ENCODE measurements around the gene HOXD13.

The HOXD13 gene

GRCh38 chr2:176133389-176133788 lies 40.9 kb downstream of the HOXD13 start:
- DNase-seq: no peak

- DNase-seq: no peak
Measured at GRCh38 chr2:176134035-176134434, 41.5 kb downstream of the HOXD13 start.

DNA sequence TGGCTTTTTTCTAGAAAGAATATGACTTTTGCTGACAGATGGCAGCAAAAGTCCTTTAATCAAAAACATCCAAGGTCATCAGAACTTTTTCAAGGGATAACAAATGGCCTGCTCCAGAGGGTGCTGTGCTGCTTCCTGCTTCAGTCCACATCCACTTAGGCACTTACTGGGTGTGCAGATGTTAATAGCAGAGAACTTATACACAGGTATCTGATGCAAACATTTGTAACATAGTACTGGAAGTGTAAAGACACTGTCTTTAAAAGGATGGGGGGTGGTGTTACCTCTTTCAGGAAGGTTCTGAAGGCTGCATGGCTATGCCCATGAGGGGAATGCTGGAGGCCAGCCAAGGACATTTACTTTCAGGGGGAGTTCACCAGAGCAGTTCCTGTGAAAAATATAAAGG lies 42.5 kb downstream of the HOXD13 start:
- DNase-seq: no peak

DNA sequence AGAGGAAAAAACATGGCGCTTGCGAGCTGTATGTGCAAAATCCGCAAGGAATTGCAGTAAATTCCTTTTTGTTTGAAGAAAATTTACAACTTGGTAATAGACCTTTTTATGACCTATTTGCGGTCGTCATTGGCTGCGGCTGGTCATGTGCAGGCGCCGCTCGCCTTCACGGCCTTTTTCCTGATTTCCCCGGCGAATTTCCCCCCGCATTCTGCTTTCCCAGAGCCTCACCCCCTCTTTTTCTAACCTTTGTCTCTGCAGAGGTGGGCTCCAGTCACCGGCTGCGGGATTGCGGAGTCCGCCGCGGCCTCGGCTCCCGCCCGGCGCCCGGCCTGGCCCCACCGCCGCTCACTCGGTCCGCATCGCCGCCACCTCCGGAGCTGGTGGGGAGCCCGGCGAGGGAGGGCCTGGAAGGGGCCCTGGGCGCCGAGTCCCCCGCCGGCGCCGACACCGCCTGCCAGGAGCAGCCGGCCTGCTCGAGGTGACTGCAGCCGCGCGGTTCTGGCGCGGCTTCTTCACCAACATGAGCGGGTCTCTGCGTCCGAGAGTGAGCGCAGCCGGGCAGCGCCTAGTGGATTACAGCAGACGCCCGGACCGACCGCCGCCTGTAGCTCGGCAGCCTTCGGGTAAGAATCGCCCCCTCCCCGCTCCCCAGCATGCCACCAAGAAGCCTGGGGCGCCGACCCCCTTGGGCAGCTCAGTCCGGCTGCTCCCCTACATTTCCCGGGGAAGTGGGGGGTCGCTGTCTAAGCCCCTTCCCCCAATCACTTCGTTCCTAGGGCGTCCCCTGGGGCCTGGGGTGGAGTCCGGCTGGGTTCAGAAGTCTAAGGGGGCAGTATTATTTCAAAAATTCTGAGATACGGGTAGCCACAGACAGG lies 44.1 kb downstream of the HOXD13 start:
- no peak for DNase-seq

DNA sequence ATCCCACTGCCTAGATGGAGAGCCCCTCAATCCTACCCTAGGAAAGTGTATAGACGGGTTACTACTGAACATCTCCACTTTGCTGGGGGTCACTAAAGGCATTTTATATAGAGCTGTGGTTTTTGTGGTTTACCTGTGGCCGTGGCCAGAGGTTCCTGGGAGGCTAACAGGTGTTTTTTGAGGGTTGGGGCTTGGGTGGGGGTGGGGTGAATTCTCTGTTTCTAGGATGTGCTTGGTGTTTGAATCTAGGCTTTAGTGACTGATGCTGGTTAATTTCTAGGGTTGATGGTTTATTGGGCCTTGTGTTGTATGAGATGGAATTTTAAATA lies 44.7 kb downstream of the HOXD13 start:
- no peak for DNase-seq

DNA sequence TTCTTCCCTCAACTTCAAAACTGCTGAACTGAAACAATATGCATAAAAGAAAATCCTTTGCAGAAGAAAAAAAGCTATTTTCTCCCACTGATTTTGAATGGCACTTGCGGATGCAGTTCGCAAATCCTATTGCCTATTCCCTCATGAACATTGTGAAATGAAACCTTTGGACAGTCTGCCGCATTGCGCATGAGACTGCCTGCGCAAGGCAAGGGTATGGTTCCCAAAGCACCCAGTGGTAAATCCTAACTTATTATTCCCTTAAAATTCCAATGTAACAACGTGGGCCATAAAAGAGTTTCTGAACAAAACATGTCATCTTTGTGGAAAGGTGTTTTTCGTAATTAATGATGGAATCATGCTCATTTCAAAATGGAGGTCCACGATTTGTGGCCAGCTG lies 45.4 kb downstream of the HOXD13 start:
- no peak for DNase-seq

GRCh38 chr2:176138526-176138922 lies 46.0 kb downstream of the HOXD13 start:
- DNase-seq: no peak

DNA sequence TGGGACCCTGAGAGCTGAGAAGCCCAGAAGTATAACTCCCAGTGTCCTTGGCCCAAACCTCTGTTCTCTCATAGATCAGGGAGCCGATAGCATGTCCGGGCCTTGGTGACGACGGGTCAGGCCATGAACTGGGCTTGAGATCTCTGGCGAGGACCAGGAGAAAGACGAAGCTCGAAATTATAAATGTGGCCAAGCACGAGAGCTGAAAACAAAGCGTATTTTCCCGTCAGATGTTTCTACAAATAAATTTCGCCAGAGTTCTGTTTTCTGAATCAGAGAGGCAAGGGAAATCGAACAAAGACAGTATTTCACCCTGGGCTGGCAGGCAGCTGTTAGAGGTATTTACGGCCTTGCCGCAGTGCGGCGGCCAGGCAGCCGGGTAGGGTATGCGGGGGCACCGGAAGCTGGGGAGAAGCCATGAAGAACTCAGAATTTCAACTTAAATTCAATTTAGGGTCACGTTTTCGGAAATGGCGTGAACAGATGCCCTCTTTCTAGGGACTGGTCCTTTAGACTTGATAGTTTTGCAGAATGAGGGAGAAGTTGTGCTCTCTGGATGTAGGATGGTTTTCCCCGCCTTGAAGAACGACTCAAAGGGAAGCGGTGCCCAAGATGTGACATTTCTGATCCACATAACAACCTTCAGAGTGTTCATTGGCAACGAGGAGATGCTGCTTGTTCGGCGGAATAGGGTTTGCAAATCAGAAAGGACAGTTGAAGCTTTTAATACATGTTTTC lies 46.6 kb downstream of the HOXD13 start:
- DNase-seq: no peak

GRCh38 chr2:176139661-176140512 lies 47.4 kb downstream of the HOXD13 start:
- DNase-seq: no peak

DNA sequence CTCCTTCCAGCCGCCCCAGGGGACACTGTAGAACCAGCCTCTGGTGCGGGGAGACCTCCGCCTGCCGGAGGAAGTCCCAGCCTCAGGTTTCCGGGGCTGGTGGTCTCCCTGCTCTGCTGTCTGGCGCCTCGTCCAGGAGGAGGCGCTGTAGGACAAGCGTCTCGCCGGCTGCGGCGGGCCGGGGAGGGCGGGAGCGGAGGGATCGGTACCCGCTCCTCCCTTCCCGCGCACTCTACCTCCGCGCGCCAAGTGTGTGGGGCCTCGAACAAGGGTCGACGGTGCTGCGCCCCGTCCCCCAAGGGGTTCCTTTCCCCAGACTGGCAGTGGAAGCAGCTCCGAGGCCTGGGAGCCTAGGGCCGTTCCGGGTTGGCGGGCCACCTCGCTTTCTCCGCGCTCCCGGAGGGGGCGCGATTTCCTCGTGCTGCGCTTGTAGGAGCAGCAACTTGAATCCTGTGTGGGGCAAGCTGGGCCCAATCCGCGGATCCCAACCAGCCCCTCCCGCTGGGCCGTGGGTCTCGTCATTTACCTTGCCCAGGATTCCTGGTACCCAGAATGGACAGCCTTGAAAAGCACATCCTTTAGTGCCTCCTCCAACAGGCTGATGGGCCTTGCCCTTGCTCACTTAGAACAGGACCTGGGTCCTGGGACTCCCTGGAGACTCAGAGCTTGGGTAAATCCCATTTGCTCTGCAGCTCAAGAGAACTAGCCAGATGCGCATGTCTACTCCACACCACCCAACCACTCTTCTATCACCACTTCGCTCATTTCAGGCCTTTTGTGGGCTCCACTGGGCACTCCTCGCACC lies 48.2 kb downstream of the HOXD13 start:
- peak; percentile 37 to 57 (median 46) for DNase-seq

GRCh38 chr2:176142281-176142680 lies 49.8 kb downstream of the HOXD13 start:
- no peak for DNase-seq

Measured in stimulated activated naive CD4-positive, alpha-beta T cell (primary cell).